Measurements from ENCODE around the gene PDE9A.
"Not testable (repeated sequence)": the region's sequence is repeated elsewhere in the genome, so short reads cannot be mapped to it uniquely, and the experiment has no call there.

The PDE9A gene

DNA sequence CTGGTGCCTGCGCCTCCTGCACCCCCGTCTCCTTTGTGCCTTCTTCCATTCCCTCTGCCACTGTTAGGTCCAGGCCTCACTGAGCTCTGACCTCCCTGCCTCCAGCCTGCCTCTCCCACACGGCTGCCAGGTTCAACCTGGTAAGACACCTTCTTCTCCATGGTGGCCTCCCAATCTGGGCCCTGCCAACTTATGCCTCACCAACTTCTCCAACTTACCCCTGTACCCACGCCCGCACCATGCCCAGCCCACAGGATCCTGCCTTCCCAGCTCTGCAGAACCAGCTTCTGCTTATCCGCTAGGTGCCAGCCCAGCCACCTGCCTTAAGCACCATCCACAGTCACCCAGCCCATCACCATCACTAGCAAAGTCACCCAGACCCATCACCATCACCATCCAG, 37.2 kb downstream of the PDE9A start:
- no peak for DNase-seq

DNA sequence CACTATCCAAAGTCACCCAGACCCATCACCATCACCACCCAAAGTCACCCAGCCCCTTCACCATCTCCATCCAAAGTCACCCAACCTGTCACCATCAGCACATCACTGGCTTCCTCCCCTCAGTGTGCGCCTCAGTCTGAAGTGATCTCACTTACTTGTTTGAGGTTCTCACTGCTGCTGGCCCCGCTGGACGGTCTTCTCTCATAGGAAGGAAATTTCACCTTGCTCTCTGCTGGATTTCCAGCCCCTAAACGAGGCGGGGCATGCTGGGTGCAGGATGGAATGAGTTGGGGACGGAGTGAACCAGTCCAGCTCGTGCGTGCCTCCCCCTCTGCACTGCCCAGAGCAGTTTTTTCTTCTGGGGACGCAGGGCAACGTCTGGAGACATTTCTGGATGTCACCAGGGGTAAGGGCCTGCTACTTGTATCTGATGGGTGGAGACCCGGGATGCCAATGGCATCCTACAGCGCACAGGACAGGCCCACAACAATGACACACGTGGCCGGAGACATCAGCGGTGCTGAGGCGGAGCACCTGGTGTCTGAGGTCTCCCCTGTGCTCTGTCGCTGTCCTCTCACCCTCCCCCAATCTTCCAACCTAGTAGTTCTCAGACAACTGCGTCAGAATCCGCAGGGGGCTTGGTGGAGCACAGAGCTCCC, 38.6 kb downstream of the PDE9A start:
- DNase-seq: no peak

- DNase-seq: no peak
These were observed 39.3 kb downstream of the PDE9A start for GRCh38 chr21:42692688-42693087.

DNA sequence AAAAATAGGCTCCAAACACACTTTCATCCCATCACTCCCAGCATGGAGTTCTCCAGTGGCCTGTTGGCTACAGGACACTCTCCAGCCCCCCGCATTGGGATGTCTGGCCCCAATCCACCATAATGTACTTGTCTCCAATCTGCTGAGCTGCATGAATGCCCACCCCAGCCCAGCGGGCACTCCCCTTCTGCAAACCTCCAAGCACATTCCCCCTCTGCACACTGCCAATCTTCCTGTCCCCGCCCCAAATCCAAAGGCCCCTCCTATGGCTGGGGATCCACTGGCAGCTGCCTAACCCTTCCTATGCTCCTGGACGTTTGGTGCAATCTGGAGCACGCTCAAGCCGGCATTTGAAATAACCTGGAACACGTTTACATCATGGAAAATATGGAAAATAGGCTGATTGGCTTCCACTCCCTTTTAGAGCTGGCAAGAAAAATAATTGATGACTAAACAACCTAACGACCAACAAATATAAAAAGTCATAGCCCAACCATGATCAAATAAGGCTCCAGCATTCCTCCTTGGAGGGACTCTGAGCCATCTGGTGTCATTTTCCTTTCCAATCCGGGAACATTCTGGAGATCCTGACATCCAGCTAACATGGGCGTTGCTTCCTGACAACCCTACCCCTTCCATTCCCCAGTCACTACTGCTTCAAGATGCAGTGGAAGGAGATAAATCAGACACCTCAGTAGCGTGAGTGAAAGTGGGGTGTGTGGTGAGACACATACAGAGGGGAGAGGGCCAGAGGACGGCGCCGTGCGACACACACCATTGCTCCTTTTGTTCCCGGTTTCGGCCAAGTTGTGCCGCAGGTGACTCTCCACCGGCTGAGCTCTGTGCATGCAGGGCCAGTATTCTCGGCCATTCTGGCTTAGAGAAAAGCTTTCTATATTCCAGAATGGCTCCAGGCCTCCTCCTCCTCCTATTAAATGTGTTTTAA, 41.6 kb downstream of the PDE9A start:
- DNase-seq: no peak

DNA sequence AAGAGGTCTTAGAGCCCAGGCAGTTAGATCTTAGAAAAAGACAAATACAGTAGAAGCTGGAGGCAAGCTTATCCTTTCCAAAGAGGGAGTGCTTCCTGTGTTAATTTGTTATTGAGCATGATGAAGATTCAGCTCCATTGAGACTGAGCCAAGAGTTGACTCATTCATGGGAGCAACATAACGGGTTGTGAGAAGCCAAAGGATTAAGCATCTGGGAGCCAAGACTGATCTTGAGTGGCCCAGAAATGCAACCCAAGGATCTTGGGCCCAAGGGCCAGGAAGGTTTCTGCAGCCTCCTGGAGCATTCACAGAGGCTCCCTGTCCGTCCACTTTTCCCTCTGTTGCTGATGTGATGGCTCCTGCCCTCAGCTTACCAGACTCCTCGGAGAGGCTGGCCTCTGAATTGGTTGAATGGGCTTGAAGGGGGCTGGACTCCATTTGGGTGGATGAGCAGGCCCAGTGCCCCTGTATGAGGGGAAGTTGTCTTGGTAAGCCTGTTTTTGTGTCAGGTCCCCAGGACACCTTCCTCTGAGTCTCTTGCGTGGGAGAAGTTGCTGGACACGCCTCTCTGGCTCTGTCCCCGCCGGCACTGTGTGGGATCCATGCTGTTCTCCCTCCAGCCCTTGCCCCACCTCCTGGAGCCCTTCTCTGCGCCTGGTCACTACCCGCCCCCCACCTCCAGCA, 42.4 kb downstream of the PDE9A start:
- no peak for DNase-seq

- no peak for DNase-seq
These were observed 43.1 kb downstream of the PDE9A start for GRCh38 chr21:42696501-42697040.

GRCh38 chr21:42698733-42699132, 45.3 kb downstream of the PDE9A start:
- DNase-seq: no peak

GRCh38 chr21:42699196-42699595, 45.8 kb downstream of the PDE9A start:
- DNase-seq: no peak

- DNase-seq: no peak
These were observed 48.5 kb downstream of the PDE9A start for GRCh38 chr21:42701706-42702456.

GRCh38 chr21:42702720-42703119, 49.3 kb downstream of the PDE9A start:
- DNase-seq: no peak

- no peak for DNase-seq
These were observed 49.9 kb downstream of the PDE9A start for GRCh38 chr21:42703136-42703908.

GRCh38 chr21:42703965-42704364, 50.5 kb downstream of the PDE9A start:
- DNase-seq: no peak

- DNase-seq: no peak
These were observed 51.4 kb downstream of the PDE9A start for GRCh38 chr21:42704861-42705260.

DNA sequence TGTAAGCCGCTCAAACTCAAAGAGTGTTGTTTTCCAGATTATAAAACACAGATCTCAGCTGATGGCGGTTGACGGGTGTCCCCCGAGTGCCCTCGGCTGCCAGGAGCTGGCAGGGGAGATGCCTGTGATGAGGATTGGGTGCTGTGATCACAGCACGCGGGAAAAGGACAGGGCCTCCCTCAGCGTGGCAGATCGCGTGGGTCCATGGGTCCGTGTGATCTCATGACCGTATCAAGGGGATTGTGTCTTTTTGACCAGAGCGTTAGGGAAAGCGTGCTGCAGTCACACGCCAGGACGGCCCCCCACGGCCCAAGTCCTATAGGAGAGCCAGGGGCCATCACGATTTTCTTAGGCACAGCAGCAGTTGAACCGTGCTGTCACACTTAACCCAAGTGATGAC, 51.9 kb downstream of the PDE9A start:
- no peak for DNase-seq

GRCh38 chr21:42705746-42706374, 52.4 kb downstream of the PDE9A start:
- DNase-seq: no peak

DNA sequence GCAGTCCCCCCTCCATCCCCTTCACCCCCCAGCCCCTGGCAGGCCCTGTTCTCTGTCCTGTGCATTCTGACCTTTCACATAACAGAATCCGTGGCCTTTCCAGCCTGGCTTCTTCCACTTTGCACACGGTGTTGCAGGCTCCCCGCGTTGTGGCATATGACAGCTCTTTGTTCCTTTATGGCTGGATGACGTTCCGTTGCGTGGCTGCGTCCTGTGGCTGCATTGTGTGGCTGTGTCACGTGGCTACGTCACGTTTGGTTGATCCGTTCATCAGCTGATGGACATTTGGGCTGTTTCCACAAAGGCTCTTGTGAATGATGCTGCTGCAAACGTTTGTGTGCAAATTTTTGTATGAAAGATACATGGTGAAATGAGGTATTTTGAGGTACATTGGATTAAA, 53.3 kb downstream of the PDE9A start:
- DNase-seq: no peak

- no peak for DNase-seq
These were observed 53.9 kb downstream of the PDE9A start for GRCh38 chr21:42707207-42707830.

DNA sequence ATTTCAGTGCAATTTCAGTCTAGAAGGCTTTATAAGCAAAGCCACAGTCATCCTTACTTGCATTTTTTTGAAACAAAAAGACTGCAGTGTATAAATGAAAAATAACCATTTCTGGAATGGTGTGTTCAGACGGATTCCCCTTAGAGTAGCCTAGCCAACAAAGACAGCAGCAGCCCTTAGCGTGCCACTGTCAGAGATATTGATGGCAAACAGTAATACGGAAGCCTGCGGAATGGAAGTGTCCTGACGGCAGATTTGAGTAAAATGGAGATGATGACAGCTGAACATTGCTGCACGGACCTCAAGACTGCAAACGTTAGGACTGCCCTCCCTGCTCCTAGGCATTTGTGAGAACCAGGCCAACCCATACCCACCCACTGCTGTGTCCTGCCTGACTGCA, 54.7 kb downstream of the PDE9A start:
- no peak for DNase-seq

DNA sequence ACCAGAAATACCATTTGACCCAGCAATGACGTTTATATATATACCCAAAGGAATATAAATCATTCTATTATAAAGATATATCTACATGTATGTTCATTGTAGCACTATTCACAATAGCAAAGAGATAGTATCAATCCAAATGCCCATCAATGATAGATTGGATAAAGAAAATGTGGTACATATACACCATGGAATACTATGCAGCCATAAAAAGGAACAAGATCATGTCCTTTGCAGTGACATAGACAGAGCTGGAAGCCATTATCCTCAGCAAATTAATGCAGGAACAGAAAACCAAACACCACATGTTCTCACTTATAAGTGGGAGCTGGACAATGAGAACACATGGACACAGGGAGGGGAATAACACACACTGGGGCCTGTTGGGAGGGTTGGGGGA, 55.5 kb downstream of the PDE9A start:
- DNase-seq: not testable (repeated sequence)

- no peak for DNase-seq
These were observed 58.2 kb downstream of the PDE9A start for GRCh38 chr21:42711667-42712066.

- DNase-seq: not testable (repeated sequence)
These were observed 62.0 kb downstream of the PDE9A start for GRCh38 chr21:42715427-42715826.
